Posterior cingulate gyrus (tissue), 11 donors: Measurements from ENCODE around the gene NRG3.
"Not testable (repeated sequence)": the region's sequence is repeated elsewhere in the genome, so short reads cannot be mapped to it uniquely, and the experiment has no call there.

Experiments used
- DNase-seq, 10 donors: peaks; one replicate each; pipeline versions ENCODE4 v3.0.0 to v3.0.0-alpha.2; 2020 to 2021; ENCODE audit warnings: mixed read lengths in 3 of 10
- intact Hi-C: fragments of 100-400 bp; cut with DNase I; formaldehyde crosslinking; loops from one replicate; pipeline ENCODE4 v1.15.1; 2023

The NRG3 gene

GRCh38 chr10:82628373-82628772 lies 753.4 kb downstream of the NRG3 start:
- intact Hi-C loops: no loop called here
- no peak for DNase-seq

- intact Hi-C loops: no loop called here
- DNase-seq: no peak
These were observed 768.1 kb downstream of the NRG3 start for GRCh38 chr10:82643076-82643475.

- intact Hi-C loops: no loop called here
- DNase-seq: no peak
These were observed 768.6 kb downstream of the NRG3 start for GRCh38 chr10:82643601-82644000.

GRCh38 chr10:82645221-82645620 lies 770.2 kb downstream of the NRG3 start:
- DNase-seq: no peak
- intact Hi-C loops: no loop called here

- intact Hi-C loops: no loop called here
- DNase-seq: no peak
These were observed 778.5 kb downstream of the NRG3 start for GRCh38 chr10:82653244-82654155.

- DNase-seq: no peak
- intact Hi-C loops: no loop called here
These were observed 785.2 kb downstream of the NRG3 start for GRCh38 chr10:82660205-82660604.

GRCh38 chr10:82660986-82661385 lies 786.0 kb downstream of the NRG3 start:
- intact Hi-C loops: no loop called here
- DNase-seq: no peak

- intact Hi-C loops: no loop called here
- no peak for DNase-seq
These were observed 786.7 kb downstream of the NRG3 start for GRCh38 chr10:82661701-82662100.

GRCh38 chr10:82668221-82668895 lies 793.4 kb downstream of the NRG3 start:
- DNase-seq: no peak

GRCh38 chr10:82674036-82674435 lies 799.0 kb downstream of the NRG3 start:
- DNase-seq: no peak
- intact Hi-C loops: no loop called here

More at GRCh38 chr10:82668221-82668895, 793.4 kb downstream of the NRG3 start:
- intact Hi-C loops: no loop called here

- intact Hi-C loops, DNase-seq: not testable (repeated sequence)
These were observed 802.9 kb downstream of the NRG3 start for GRCh38 chr10:82677932-82678331.

GRCh38 chr10:82678451-82678850 lies 803.5 kb downstream of the NRG3 start:
- DNase-seq, intact Hi-C loops: not testable (repeated sequence)

GRCh38 chr10:82680608-82681007 lies 805.6 kb downstream of the NRG3 start:
- DNase-seq: no peak
- intact Hi-C loops: no loop called here

- no peak for DNase-seq
- intact Hi-C loops: no loop called here
These were observed 809.0 kb downstream of the NRG3 start for GRCh38 chr10:82683945-82684344.

- intact Hi-C loops: no loop called here
- DNase-seq: no peak
These were observed 810.1 kb downstream of the NRG3 start for GRCh38 chr10:82685087-82685486.

- DNase-seq: peak in 8 of 10 donors; percentile 17 to 92 (median 46)
- intact Hi-C loops: no loop called here
These were observed 816.2 kb downstream of the NRG3 start for GRCh38 chr10:82691211-82691610.

- intact Hi-C loops: no loop called here
- no peak for DNase-seq
These were observed 817.5 kb downstream of the NRG3 start for GRCh38 chr10:82692458-82692857.

GRCh38 chr10:82721831-82722230 lies 846.8 kb downstream of the NRG3 start:
- no peak for DNase-seq
- intact Hi-C loops: no loop called here

GRCh38 chr10:82722273-82722672 lies 847.3 kb downstream of the NRG3 start:
- intact Hi-C loops: no loop called here
- DNase-seq: no peak

- no peak for DNase-seq
- intact Hi-C loops: no loop called here
These were observed 861.3 kb downstream of the NRG3 start for GRCh38 chr10:82736305-82736704.

GRCh38 chr10:82737549-82737948 lies 862.6 kb downstream of the NRG3 start:
- peak in 3 of 10 donors; percentile 66 to 86 (median 80) for DNase-seq
- intact Hi-C loops: no loop called here

GRCh38 chr10:82738592-82738991 lies 863.6 kb downstream of the NRG3 start:
- peak in 1 of 10 donors; percentile 65 for DNase-seq
- intact Hi-C loops: no loop called here
